ENCODE data around the gene TP53RK.

GRCh38 chr20:46717818-46718541 lies 28.7 kb upstream of the TP53RK start:
- TF ChIP-seq CTCF (IDR thresholded peaks at IDR 0.05) = no peak
- no peak for TF ChIP-seq TP53 (CRISPR knock-in tag; IDR thresholded peaks at IDR 0.05)
- no peak for TF ChIP-seq E2F5 (CRISPR knock-in tag; IDR thresholded peaks at IDR 0.05)
- no peak for TF ChIP-seq CREM (CRISPR knock-in tag; IDR thresholded peaks at IDR 0.05)
- TF ChIP-seq ELF4 (CRISPR knock-in tag; IDR thresholded peaks at IDR 0.05; ENCODE audit: low read depth) = no peak
- no peak for TF ChIP-seq KAT7 (CRISPR knock-in tag; IDR thresholded peaks at IDR 0.05; ENCODE audit: borderline replicate concordance)
- no peak for TF ChIP-seq ZNF138 (CRISPR knock-in tag; conservative IDR thresholded peaks at IDR 0.05)
- TF ChIP-seq ZBTB21 (CRISPR knock-in tag; IDR thresholded peaks at IDR 0.05; ENCODE audit: borderline replicate concordance) = no peak
- TF ChIP-seq ETV6 (CRISPR knock-in tag; IDR thresholded peaks at IDR 0.05) = no peak
- TF ChIP-seq ESRRA (CRISPR knock-in tag; IDR thresholded peaks at IDR 0.05; ENCODE audit: borderline replicate concordance) = no peak
- no peak for TF ChIP-seq ZNF281 (CRISPR knock-in tag; IDR thresholded peaks at IDR 0.05)
- TF ChIP-seq TEAD4 (CRISPR knock-in tag; IDR thresholded peaks at IDR 0.05) = no peak
- no peak for TF ChIP-seq NFE2L1 (CRISPR knock-in tag; IDR thresholded peaks at IDR 0.05)
